GM23338 (cell line): ENCODE results near the gene PAFAH2. TPM values are rescaled to one million over a fixed set of nuclear protein-coding genes. Genes with fewer than 3 reads are reported as not detected.

ENCODE experiments used
- ATAC-seq: fragments of 200-7000 bp; cut with Tn5 transposase; 3 replicates; pipeline ENCODE4 v1.9.1; 2020
- DNase-seq: peaks from one replicate; pipeline ENCODE4 v3.0.0-alpha.2; 2015; ENCODE audit warnings: low spot score
- H2AFZ ChIP-seq: fragments of 200-600 bp; sonication (generic); 2 replicates; pipeline ENCODE4 v1.8.0; 2016; ENCODE audit warnings: antibody characterized with exemption, mild to moderate bottlenecking, moderate library complexity
- H3F3A ChIP-seq: fragments of 200-600 bp; sonication (generic); replicated peaks from 2 replicates; pipeline ENCODE4 v1.8.0; 2017; ENCODE audit warnings: antibody characterized with exemption, mixed run types, low read depth
- H3K27ac ChIP-seq: fragments of 200-600 bp; sonication (generic); 2 replicates; pipeline ENCODE4 v1.6.1; 2016; ENCODE audit warnings: low read depth
- H3K27me3 ChIP-seq: fragments of 200-600 bp; sonication (generic); 2 replicates; pipeline ENCODE4 v1.8.0; 2016; ENCODE audit warnings: mild to moderate bottlenecking, mixed run types, moderate library complexity; ENCODE audit not compliant: insufficient read depth
- H3K36me3 ChIP-seq: fragments of 200-600 bp; sonication (generic); 2 replicates; pipeline ENCODE4 v1.8.0; 2016; ENCODE audit warnings: mild to moderate bottlenecking; ENCODE audit not compliant: insufficient read depth
- H3K4me1 ChIP-seq: fragments of 200-600 bp; sonication (generic); 2 replicates; pipeline ENCODE4 v1.8.0; 2016; ENCODE audit warnings: mild to moderate bottlenecking, moderate library complexity; ENCODE audit not compliant: insufficient read depth
- H3K4me2 ChIP-seq: fragments of 200-600 bp; sonication (generic); 2 replicates; pipeline ENCODE4 v1.7.1; 2017; ENCODE audit warnings: mixed run types
- H3K4me3 ChIP-seq: fragments of 200-600 bp; sonication (generic); 2 replicates; pipeline ENCODE4 v1.6.1; 2016; ENCODE audit warnings: mixed run types
- H3K79me2 ChIP-seq: fragments of 200-600 bp; sonication (generic); replicated peaks from 2 replicates; pipeline ENCODE4 v1.8.0; 2017; ENCODE audit warnings: mild to moderate bottlenecking; ENCODE audit not compliant: insufficient read depth
- H3K9me2 ChIP-seq: fragments of 200-600 bp; sonication (generic); 2 replicates; pipeline ENCODE4 v1.8.0; 2017; ENCODE audit not compliant: insufficient read depth
- H4K20me1 ChIP-seq: fragments of 200-600 bp; sonication (generic); replicated peaks from 2 replicates; pipeline ENCODE4 v1.8.0; 2017; ENCODE audit warnings: mild to moderate bottlenecking; ENCODE audit not compliant: insufficient read depth
- H3K27ac Mint-ChIP-seq: 2 replicates; pipeline ENCODE4 v1.8.0; 2020; ENCODE audit warnings: inconsistent platforms, mild to moderate bottlenecking, moderate library complexity, mixed read lengths
- H3K27me3 Mint-ChIP-seq: 3 replicates; pipeline ENCODE4 v1.8.0; 2022; ENCODE audit warnings: low read depth, mild to moderate bottlenecking, moderate library complexity, mixed read lengths, inconsistent platforms; ENCODE audit not compliant: insufficient read depth, poor library complexity
- H3K36me3 Mint-ChIP-seq: 3 replicates; pipeline ENCODE4 v1.8.0; 2021; ENCODE audit warnings: low read depth, mild to moderate bottlenecking, inconsistent platforms, moderate library complexity, mixed read lengths
- H3K4me1 Mint-ChIP-seq: 3 replicates; pipeline ENCODE4 v1.8.0; 2020; ENCODE audit warnings: mild to moderate bottlenecking, inconsistent platforms, mixed read lengths
- H3K4me3 Mint-ChIP-seq: 3 replicates; pipeline ENCODE4 v1.8.0; 2021; ENCODE audit warnings: moderate library complexity, mild to moderate bottlenecking, inconsistent platforms, mixed read lengths
- H3K9me3 Mint-ChIP-seq: 3 replicates; pipeline ENCODE4 v1.8.0; 2020; ENCODE audit warnings: moderate library complexity, mild to moderate bottlenecking, inconsistent platforms, mixed read lengths
- CREB1 ChIP-seq: fragments of 250-450 bp; sonication (Bioruptor Pico); IDR thresholded peaks from 2 replicates; pipeline ENCODE4 v1.5.0; 2020; ENCODE audit warnings: low read depth, mild to moderate bottlenecking, moderate library complexity
- ETS1 ChIP-seq: IDR thresholded peaks from 2 replicates; pipeline ENCODE4 v1.6.1; 2016; ENCODE audit warnings: antibody characterized with exemption
- EZH2 ChIP-seq: fragments of 200-600 bp; sonication (generic); IDR thresholded peaks from one replicate; pipeline ENCODE4 v1.8.0; 2017; ENCODE audit warnings: antibody characterized with exemption, mild to moderate bottlenecking, low read depth; ENCODE audit not compliant: unreplicated experiment
- EZH2phosphoT487 ChIP-seq: fragments of 200-600 bp; sonication (generic); IDR thresholded peaks from one replicate; pipeline ENCODE4 v1.8.1; 2018; ENCODE audit warnings: antibody characterized with exemption; ENCODE audit not compliant: unreplicated experiment
- JUNB ChIP-seq: IDR thresholded peaks from one replicate; pipeline ENCODE4 v1.6.1; 2016; ENCODE audit warnings: antibody characterized with exemption; ENCODE audit not compliant: unreplicated experiment
- NANOG ChIP-seq: IDR thresholded peaks from 2 replicates; pipeline ENCODE4 v1.6.1; 2016; ENCODE audit warnings: antibody characterized with exemption, borderline replicate concordance
- POLR2AphosphoS5 ChIP-seq: IDR thresholded peaks from 2 replicates; pipeline ENCODE4 v1.6.1; 2016; ENCODE audit warnings: antibody characterized with exemption, low read depth
- REST ChIP-seq: IDR thresholded peaks from one replicate; pipeline ENCODE4 v1.6.1; 2018; ENCODE audit warnings: antibody characterized with exemption; ENCODE audit not compliant: unreplicated experiment
- STAT1 ChIP-seq: IDR thresholded peaks from one replicate; pipeline ENCODE4 v1.6.1; 2016; ENCODE audit warnings: antibody characterized with exemption; ENCODE audit not compliant: unreplicated experiment
- ZNF114 ChIP-seq: fragments of 250-450 bp; sonication (Bioruptor Pico); IDR thresholded peaks from 2 replicates; pipeline ENCODE4 v1.5.0; 2020; ENCODE audit warnings: mild to moderate bottlenecking, moderate library complexity
- ZNF331 ChIP-seq: fragments of 250-450 bp; sonication (Bioruptor Pico); IDR thresholded peaks from 2 replicates; pipeline ENCODE4 v1.5.0; 2020; ENCODE audit warnings: low read depth, mild to moderate bottlenecking, moderate library complexity
- ZNF462 ChIP-seq: fragments of 250-450 bp; sonication (Bioruptor Pico); IDR thresholded peaks from 2 replicates; pipeline ENCODE4 v1.5.0; 2020; ENCODE audit warnings: mild to moderate bottlenecking, moderate library complexity
- polyA plus RNA-seq: library from polyadenylated mRNA; unstranded; fragments of >200 nt; fragmentation: Nextera tagmentation; extraction: Ambion mirVana; gene quantifications from 2 replicates; pipeline ENCODE4 v1.2.1, GENCODE V29; 2016
- total RNA-seq: library from RNA; depleted of rRNA; stranded (reverse); fragments of >200 nt; shearing (Covaris generic); gene quantifications from 2 replicates; pipeline ENCODE4 v1.2.3, GENCODE V29; 2014
- TF ChIP-seq, protein P1 (sequence below), 2 experiments: fragments of 200-600 bp in 1 of 2; sonication (generic) in 1 of 2; conservative IDR thresholded peaks; 2 replicates each; pipeline versions ENCODE4 v1.5.1 to v1.6.1; 2016 to 2017; ENCODE audit warnings: antibody characterized with exemption in 2 of 2, low read depth in 2 of 2, mild to moderate bottlenecking in 2 of 2, moderate library complexity in 1 of 2

The PAFAH2 gene
- total and polyA plus RNA-seq, 2 experiments from 2014 or later, result 5.7 to 10.3 TPM

GRCh38 chr1:26025517-26025916 is 27.7 kb upstream of the PAFAH2 start:
- Mint-ChIP-seq H3K9me3 (no peaks in the 10 kb centered on the region), H3K4me1 (peaks cover 11% of the 10 kb centered on the region), H3K27me3 (peaks cover 2% of the 10 kb centered on the region), H3K36me3 (no peaks in the 10 kb centered on the region), H3K4me3 (no peak overlapping the region), H3K27ac (no peak overlapping the region)
- Histone ChIP-seq H2AFZ (no peak overlapping the region), H3F3A (no peaks in the 10 kb centered on the region), H3K4me3 (no peak overlapping the region), H3K4me1 (peaks cover 3% of the 10 kb centered on the region; the same call in 1 of the 2 replicates), H3K27me3 (no peaks in the 10 kb centered on the region), H3K79me2 (no peaks in the 10 kb centered on the region), H3K9me2 (no peaks in the 10 kb centered on the region), H3K27ac (no peak overlapping the region), H3K4me2 (no peak overlapping the region), H4K20me1 (no peaks in the 10 kb centered on the region), H3K36me3 (no peaks in the 10 kb centered on the region)
- DNase-seq (no peak), ATAC-seq (no peak)
- TF ChIP-seq EZH2 (no peak), JUNB (no peak), EZH2phosphoT487 (no peak), CREB1 (CRISPR knock-in tag) (no peak), NANOG (no peak), REST (no peak), ZNF114 (no peak), POLR2AphosphoS5 (no peak), STAT1 (no peak), ETS1 (no peak), ZNF462 (CRISPR knock-in tag) (no peak), ZNF331 (CRISPR knock-in tag) (no peak)
- TF ChIP-seq, protein P1, sequence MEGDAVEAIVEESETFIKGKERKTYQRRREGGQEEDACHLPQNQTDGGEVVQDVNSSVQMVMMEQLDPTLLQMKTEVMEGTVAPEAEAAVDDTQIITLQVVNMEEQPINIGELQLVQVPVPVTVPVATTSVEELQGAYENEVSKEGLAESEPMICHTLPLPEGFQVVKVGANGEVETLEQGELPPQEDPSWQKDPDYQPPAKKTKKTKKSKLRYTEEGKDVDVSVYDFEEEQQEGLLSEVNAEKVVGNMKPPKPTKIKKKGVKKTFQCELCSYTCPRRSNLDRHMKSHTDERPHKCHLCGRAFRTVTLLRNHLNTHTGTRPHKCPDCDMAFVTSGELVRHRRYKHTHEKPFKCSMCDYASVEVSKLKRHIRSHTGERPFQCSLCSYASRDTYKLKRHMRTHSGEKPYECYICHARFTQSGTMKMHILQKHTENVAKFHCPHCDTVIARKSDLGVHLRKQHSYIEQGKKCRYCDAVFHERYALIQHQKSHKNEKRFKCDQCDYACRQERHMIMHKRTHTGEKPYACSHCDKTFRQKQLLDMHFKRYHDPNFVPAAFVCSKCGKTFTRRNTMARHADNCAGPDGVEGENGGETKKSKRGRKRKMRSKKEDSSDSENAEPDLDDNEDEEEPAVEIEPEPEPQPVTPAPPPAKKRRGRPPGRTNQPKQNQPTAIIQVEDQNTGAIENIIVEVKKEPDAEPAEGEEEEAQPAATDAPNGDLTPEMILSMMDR (conservative IDR thresholded peaks at IDR 0.05; ENCODE audit: low read depth in 2 of 2), result no peak
